Measurements from ENCODE around the gene PSME2. TPM values are rescaled to one million over a fixed set of nuclear protein-coding genes. Genes with fewer than 3 reads are reported as not detected.
A peak's percentile ranks its signal among the peaks of the same experiment; 100 is the strongest.

The PSME2 gene
- total and polyA plus RNA-seq, 10 of the 15 experiments (the other 5 are each of a cell fraction or from before 2014, with no cell fraction given): 510 to 3,542 (median 913) TPM

- Histone ChIP-seq H3K27ac (ENCODE audit: control insufficient read depth, insufficient read depth) (no peak overlapping the region), H3K79me2 (ENCODE audit: control insufficient read depth, insufficient read depth, low read length) (peaks cover 7% of the 10 kb centered on the region), H3K4me1 (ENCODE audit: control insufficient read depth, insufficient read depth, low read length) (no peaks in the 10 kb centered on the region), H3K4me2 (ENCODE audit: control insufficient read depth, insufficient read depth) (no peak overlapping the region), H2AFZ (ENCODE audit: control insufficient read depth, low read depth, low read length) (no peak overlapping the region), H3K27me3 (replicated peaks in 1 of 2; ENCODE audit: control insufficient read depth in 2 of 2, insufficient read depth in 2 of 2, low read length in 1 of 2) (no peaks in the 10 kb centered on the region), H3K36me3 (ENCODE audit: control insufficient read depth in 2 of 2, insufficient read depth in 2 of 2, low read length in 1 of 2) (peaks cover 25 to 57% of the 10 kb centered on the region in 2 experiments), H3K4me3 (no peak overlapping the region), H3K9ac (ENCODE audit: control insufficient read depth, insufficient read depth, low read length) (no peak overlapping the region), H4K20me1 (ENCODE audit: control insufficient read depth, insufficient read depth) (no peaks in the 10 kb centered on the region), H3K9me3 (replicated peaks; ENCODE audit: control insufficient read depth, insufficient read depth, low read length) (no peaks in the 10 kb centered on the region)
- intact Hi-C loops (cut with micrococcal nuclease; ENCODE audit: unreplicated experiment) (no loop called here), in situ Hi-C loops (cut with MboI) (no loop called here)
- DNase-seq (ENCODE audit: low read depth, low spot score) (no peak), FAIRE-seq (no peak), ATAC-seq (no peak; the same call in 2 of the 3 replicates)
- 92% methylated on average over 14 of the region's 14 CpGs for WGBS (ENCODE audit: insufficient coverage, insufficient replicate concordance, low lambda C conversion rate, missing lambda C conversion rate)
- TF ChIP-seq CBFB (IDR thresholded peaks at IDR 0.05; ENCODE audit: low read depth): peak; percentile 6; the same call in 1 of the 2 replicates
- TF ChIP-seq, protein P1, sequence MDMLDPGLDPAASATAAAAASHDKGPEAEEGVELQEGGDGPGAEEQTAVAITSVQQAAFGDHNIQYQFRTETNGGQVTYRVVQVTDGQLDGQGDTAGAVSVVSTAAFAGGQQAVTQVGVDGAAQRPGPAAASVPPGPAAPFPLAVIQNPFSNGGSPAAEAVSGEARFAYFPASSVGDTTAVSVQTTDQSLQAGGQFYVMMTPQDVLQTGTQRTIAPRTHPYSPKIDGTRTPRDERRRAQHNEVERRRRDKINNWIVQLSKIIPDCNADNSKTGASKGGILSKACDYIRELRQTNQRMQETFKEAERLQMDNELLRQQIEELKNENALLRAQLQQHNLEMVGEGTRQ (IDR thresholded peaks at IDR 0.05; ENCODE audit: borderline replicate concordance, low read depth, low read length): no peak
- TF ChIP-seq YY1 (IDR thresholded peaks at IDR 0.05; ENCODE audit: low read depth, low read length): 0 out of 2 replicates have a peak, but pooled peaks have one; percentile 13
- TF ChIP-seq MTA2 (IDR thresholded peaks at IDR 0.05; ENCODE audit: low read depth): no peak
- TF ChIP-seq ZSCAN29 (IDR thresholded peaks at IDR 0.05): no peak
- TF ChIP-seq MTA3 (IDR thresholded peaks at IDR 0.05; ENCODE audit: borderline replicate concordance, low read length): 0 out of 2 replicates have a peak, but pooled peaks have one; percentile 2
- TF ChIP-seq ZNF207 (IDR thresholded peaks at IDR 0.05; ENCODE audit: borderline replicate concordance): no peak
- TF ChIP-seq, protein P2, sequence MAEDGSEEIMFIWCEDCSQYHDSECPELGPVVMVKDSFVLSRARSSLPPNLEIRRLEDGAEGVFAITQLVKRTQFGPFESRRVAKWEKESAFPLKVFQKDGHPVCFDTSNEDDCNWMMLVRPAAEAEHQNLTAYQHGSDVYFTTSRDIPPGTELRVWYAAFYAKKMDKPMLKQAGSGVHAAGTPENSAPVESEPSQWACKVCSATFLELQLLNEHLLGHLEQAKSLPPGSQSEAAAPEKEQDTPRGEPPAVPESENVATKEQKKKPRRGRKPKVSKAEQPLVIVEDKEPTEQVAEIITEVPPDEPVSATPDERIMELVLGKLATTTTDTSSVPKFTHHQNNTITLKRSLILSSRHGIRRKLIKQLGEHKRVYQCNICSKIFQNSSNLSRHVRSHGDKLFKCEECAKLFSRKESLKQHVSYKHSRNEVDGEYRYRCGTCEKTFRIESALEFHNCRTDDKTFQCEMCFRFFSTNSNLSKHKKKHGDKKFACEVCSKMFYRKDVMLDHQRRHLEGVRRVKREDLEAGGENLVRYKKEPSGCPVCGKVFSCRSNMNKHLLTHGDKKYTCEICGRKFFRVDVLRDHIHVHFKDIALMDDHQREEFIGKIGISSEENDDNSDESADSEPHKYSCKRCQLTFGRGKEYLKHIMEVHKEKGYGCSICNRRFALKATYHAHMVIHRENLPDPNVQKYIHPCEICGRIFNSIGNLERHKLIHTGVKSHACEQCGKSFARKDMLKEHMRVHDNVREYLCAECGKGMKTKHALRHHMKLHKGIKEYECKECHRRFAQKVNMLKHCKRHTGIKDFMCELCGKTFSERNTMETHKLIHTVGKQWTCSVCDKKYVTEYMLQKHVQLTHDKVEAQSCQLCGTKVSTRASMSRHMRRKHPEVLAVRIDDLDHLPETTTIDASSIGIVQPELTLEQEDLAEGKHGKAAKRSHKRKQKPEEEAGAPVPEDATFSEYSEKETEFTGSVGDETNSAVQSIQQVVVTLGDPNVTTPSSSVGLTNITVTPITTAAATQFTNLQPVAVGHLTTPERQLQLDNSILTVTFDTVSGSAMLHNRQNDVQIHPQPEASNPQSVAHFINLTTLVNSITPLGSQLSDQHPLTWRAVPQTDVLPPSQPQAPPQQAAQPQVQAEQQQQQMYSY (CRISPR knock-in tag; IDR thresholded peaks at IDR 0.05): no peak
- peak; percentile 34 for TF ChIP-seq POLR2AphosphoS5 (IDR thresholded peaks at IDR 0.05; ENCODE audit: low read length)
- ChIA-PET SMC1A (ENCODE audit: uncharacterized antibody, unreplicated experiment) (interaction anchor here (0.9 kb wide), 1 partner anchor 13 kb away, joined by 3 read pairs; the partner anchor contains the start of gene TM9SF1), RAD21 (ENCODE audit: unreplicated experiment) (interaction anchor here (0.5 kb wide), 1 partner anchor 20 kb away, joined by 3 read pairs; no protein-coding TSS in a partner anchor), CTCF (no interaction called here), POLR2A (interaction anchor here (1.6 kb wide), 1 partner anchor 21 kb away, joined by 6 read pairs; the partner anchor contains the start of gene IRF9)
- BruUV-seq (replicated peaks): no TSS peak
Observed at GRCh38 chr14:24182110-24182882, 35.9 kb upstream of the PSME2 start.
